ENCODE measurements around the gene FARP1. TPM values are rescaled to one million over a fixed set of nuclear protein-coding genes. Genes with fewer than 3 reads are reported as not detected.

FARP1 gene
- total RNA-seq, 6 experiments from 2014 or later = 44.9 to 104 (median 80.0) TPM

GRCh38 chr13:98342953-98343352 is 200.1 kb downstream of the FARP1 start:
- no peak for TF ChIP-seq POLR2A (IDR thresholded peaks at IDR 0.05)
- TF ChIP-seq, protein P1, sequence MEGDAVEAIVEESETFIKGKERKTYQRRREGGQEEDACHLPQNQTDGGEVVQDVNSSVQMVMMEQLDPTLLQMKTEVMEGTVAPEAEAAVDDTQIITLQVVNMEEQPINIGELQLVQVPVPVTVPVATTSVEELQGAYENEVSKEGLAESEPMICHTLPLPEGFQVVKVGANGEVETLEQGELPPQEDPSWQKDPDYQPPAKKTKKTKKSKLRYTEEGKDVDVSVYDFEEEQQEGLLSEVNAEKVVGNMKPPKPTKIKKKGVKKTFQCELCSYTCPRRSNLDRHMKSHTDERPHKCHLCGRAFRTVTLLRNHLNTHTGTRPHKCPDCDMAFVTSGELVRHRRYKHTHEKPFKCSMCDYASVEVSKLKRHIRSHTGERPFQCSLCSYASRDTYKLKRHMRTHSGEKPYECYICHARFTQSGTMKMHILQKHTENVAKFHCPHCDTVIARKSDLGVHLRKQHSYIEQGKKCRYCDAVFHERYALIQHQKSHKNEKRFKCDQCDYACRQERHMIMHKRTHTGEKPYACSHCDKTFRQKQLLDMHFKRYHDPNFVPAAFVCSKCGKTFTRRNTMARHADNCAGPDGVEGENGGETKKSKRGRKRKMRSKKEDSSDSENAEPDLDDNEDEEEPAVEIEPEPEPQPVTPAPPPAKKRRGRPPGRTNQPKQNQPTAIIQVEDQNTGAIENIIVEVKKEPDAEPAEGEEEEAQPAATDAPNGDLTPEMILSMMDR (IDR thresholded peaks at IDR 0.05) = no peak
- DNase-seq (no peak), ATAC-seq (no peak)
- intact Hi-C loops (cut with DNase I) = no loop called here
- no peaks in the 10 kb centered on the region for H3K27me3 ChIP-seq
- H3K9me3 ChIP-seq = no peaks in the 10 kb centered on the region
- no peak overlapping the region for H3K4me3 ChIP-seq
- peaks cover 0 to 3% (median 1%) of the 10 kb centered on the region in 4 donors for H3K36me3 ChIP-seq
- no peaks in the 10 kb centered on the region for H3K4me1 ChIP-seq
- H3K27ac ChIP-seq = no peak overlapping the region
- 100% methylated on average over 4 of the region's 4 CpGs for WGBS (ENCODE audit: insufficient coverage, low coverage, low lambda C conversion rate, missing lambda C conversion rate)

GRCh38 chr13:98343461-98343860 is 200.6 kb downstream of the FARP1 start:
- Histone ChIP-seq H3K27ac (no peak overlapping the region), H3K4me1 (no peaks in the 10 kb centered on the region), H3K4me3 (no peak overlapping the region), H3K27me3 (no peaks in the 10 kb centered on the region), H3K36me3 (peaks cover 0 to 3% (median 1%) of the 10 kb centered on the region in 4 donors), H3K9me3 (no peaks in the 10 kb centered on the region)
- TF ChIP-seq, protein P1 (IDR thresholded peaks at IDR 0.05) = no peak
- no peak for TF ChIP-seq POLR2A (IDR thresholded peaks at IDR 0.05)
- ATAC-seq (no peak), DNase-seq (no peak)
- intact Hi-C loops (cut with DNase I) = no loop called here
- WGBS (ENCODE audit: insufficient coverage, low coverage, low lambda C conversion rate, missing lambda C conversion rate) = 85% methylated on average over 9 of the region's 10 CpGs

DNA sequence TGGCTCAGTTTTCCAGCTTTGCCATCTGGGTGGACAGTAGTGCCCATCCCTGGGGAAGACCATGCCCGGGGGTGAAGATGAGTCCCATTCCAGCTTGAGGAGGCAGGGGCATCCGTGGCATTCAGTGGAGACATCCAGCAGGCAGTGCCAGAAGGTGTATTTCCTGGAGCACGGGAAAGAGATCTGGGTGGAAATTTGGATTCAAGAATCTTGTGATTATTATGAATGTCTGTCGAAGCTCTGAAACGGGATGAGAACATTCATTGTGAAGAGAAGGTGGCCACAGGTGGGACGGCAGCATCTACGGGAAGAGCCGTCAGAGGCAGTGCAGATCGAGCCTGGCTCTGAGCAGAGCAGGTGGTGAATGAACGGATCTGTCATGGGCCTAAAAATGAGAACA is 201.5 kb downstream of the FARP1 start:
- 95% methylated on average over 8 of the region's 10 CpGs for WGBS (ENCODE audit: insufficient coverage, low coverage, low lambda C conversion rate, missing lambda C conversion rate)
- intact Hi-C loops (cut with DNase I) = no loop called here

GRCh38 chr13:98345107-98345935 is 202.4 kb downstream of the FARP1 start:
- Histone ChIP-seq H3K4me1 (no peaks in the 10 kb centered on the region), H3K4me3 (no peak overlapping the region), H3K36me3 (peaks cover 0 to 3% (median 1%) of the 10 kb centered on the region in 4 donors), H3K27me3 (no peaks in the 10 kb centered on the region), H3K9me3 (no peaks in the 10 kb centered on the region), H3K27ac (no peak overlapping the region)
- DNase-seq (no peak), ATAC-seq (no peak)
- no peak for TF ChIP-seq POLR2A (IDR thresholded peaks at IDR 0.05)
- TF ChIP-seq, protein P1 (IDR thresholded peaks at IDR 0.05) = no peak
- intact Hi-C loops (cut with DNase I) = no loop called here
- 79% methylated on average over 11 of the region's 12 CpGs for WGBS (ENCODE audit: insufficient coverage, low coverage, low lambda C conversion rate, missing lambda C conversion rate)

More for the DNA sequence above, 201.5 kb downstream of the FARP1 start:
- Histone ChIP-seq H3K27ac (no peak overlapping the region), H3K4me3 (no peak overlapping the region), H3K27me3 (no peaks in the 10 kb centered on the region), H3K9me3 (no peaks in the 10 kb centered on the region), H3K4me1 (no peaks in the 10 kb centered on the region), H3K36me3 (peaks cover 0 to 3% (median 1%) of the 10 kb centered on the region in 4 donors)
- TF ChIP-seq, protein P1 (IDR thresholded peaks at IDR 0.05) = no peak
- ATAC-seq (no peak), DNase-seq (no peak)
